KOPT-K1 (cell line): ENCODE data around the gene OR52I2.

Experiments used
- H3K27ac ChIP-seq: fragments of 200-600 bp; sonication (generic); 2 replicates; pipeline ENCODE4 v1.5.1; 2016; ENCODE audit warnings: antibody characterized with exemption, mild to moderate bottlenecking, low read depth, low read length; ENCODE audit not compliant: poor library complexity, severe bottlenecking
- H3K36me3 ChIP-seq: fragments of 200-600 bp; sonication (generic); 2 replicates; pipeline ENCODE4 v1.5.1; 2017; ENCODE audit warnings: antibody characterized with exemption, mild to moderate bottlenecking, low read length, moderate library complexity; ENCODE audit not compliant: insufficient read depth
- H3K9me3 ChIP-seq: fragments of 200-600 bp; sonication (generic); 2 replicates; pipeline ENCODE4 v1.5.1; 2017; ENCODE audit warnings: antibody characterized with exemption, low read length, mild to moderate bottlenecking; ENCODE audit not compliant: insufficient read depth, poor library complexity, severe bottlenecking

OR52I2 gene

GRCh38 chr11:4581443-4581842, at the start of gene OR52I2:
Gene OR52I2, plus strand, starts transcription at chr11:4581743.
- Histone ChIP-seq H3K36me3 (no peaks in the 10 kb centered on the region), H3K27ac (no peak within 1 kb of the TSS), H3K9me3 (no peaks in the 10 kb centered on the region)

GRCh38 chr11:4539603-4540219, 41.8 kb upstream of the OR52I2 start:
- no peaks in the 10 kb centered on the region for H3K36me3 ChIP-seq
- no peaks in the 10 kb centered on the region for H3K9me3 ChIP-seq
- H3K27ac ChIP-seq = no peak overlapping the region

GRCh38 chr11:4541071-4541470, 40.5 kb upstream of the OR52I2 start:
- Histone ChIP-seq H3K36me3 (no peaks in the 10 kb centered on the region), H3K27ac (no peak overlapping the region), H3K9me3 (no peaks in the 10 kb centered on the region)

- Histone ChIP-seq H3K36me3 (no peaks in the 10 kb centered on the region), H3K27ac (no peak overlapping the region), H3K9me3 (no peaks in the 10 kb centered on the region)
These were observed 38.0 kb upstream of the OR52I2 start for GRCh38 chr11:4543561-4543960.

- Histone ChIP-seq H3K9me3 (no peaks in the 10 kb centered on the region), H3K36me3 (no peaks in the 10 kb centered on the region), H3K27ac (no peak within 1 kb of the TSS)
These were observed 36.7 kb upstream of the OR52I2 start, which contains the start of gene OR52M1 for GRCh38 chr11:4544891-4545290. Gene OR52M1, plus strand, starts transcription at chr11:4545191. Its CDS starts 0 bp downstream, at chr11:4545191.

DNA sequence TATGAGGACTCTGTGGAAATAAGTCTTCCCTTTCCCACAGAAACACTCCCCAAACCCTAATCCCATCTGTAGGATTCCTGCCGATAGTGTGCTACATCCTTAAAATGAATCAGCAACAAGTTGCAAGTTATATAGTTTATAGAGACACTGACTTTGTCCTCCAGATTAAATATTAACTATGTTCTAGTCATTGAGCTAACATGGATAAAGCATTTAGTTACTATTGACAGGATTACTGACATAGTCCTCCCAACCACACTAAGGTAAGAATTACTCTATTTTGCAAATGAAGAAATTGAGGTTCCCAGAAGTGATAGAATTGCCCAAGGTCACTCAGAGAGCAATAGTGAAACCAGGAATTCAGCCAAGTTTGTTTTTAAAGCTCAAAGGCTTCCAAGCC, 34.7 kb upstream of the OR52I2 start:
- H3K27ac ChIP-seq = no peak overlapping the region

DNA sequence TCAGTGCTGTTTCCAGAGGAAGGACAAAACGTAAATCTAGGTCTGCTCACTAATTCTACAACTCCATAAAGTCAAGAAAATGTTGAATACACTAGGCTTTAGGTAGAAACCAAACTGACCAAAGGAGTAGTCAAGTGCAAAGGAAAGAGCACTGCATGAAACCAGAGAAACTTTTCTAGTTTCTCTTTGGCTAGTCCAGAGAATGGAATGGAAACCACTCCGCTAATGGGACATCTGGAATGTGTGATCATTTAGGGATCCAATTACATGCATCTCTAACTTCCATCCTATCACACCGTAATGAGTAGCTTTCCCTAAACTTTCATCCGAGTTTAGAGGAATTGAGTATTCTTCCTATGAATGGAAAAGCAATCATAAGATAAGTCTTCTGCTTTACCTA, 34.1 kb upstream of the OR52I2 start:
- no peak overlapping the region for H3K27ac ChIP-seq
- H3K9me3 ChIP-seq = no peaks in the 10 kb centered on the region
- H3K36me3 ChIP-seq = no peaks in the 10 kb centered on the region

More for the DNA sequence above, 34.7 kb upstream of the OR52I2 start:
- no peaks in the 10 kb centered on the region for H3K36me3 ChIP-seq
- no peaks in the 10 kb centered on the region for H3K9me3 ChIP-seq

- Histone ChIP-seq H3K9me3 (no peaks in the 10 kb centered on the region), H3K27ac (no peak overlapping the region), H3K36me3 (no peaks in the 10 kb centered on the region)
These were observed 30.1 kb upstream of the OR52I2 start for GRCh38 chr11:4551346-4551979.

- H3K9me3 ChIP-seq = peaks cover 4% of the 10 kb centered on the region
- no peak overlapping the region for H3K27ac ChIP-seq
- H3K36me3 ChIP-seq = no peaks in the 10 kb centered on the region
These were observed 21.8 kb upstream of the OR52I2 start for GRCh38 chr11:4559527-4560440.

DNA sequence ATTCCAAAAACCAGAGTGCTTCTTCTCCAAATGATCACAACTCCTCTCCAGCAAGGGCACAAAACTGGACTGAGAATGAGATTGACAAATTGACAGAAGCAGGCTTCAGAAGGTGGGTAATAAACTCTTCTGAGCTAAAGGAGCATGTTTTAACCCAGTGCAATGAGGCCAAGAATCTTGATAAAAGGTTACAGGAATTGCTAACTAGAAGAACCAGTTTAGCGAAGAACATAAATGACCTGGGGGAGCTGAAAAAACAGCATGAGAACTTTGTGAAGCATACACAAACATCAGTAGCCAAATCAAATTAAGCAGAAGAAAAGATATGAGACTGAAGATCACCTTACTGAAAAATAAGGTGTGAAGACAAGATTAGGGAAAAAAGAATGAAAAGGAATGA, 21.1 kb upstream of the OR52I2 start:
- Histone ChIP-seq H3K36me3 (no peaks in the 10 kb centered on the region), H3K9me3 (peaks cover 4% of the 10 kb centered on the region), H3K27ac (no peak overlapping the region)

GRCh38 chr11:4565371-4565770, 16.2 kb upstream of the OR52I2 start:
- Histone ChIP-seq H3K36me3 (no peaks in the 10 kb centered on the region), H3K9me3 (peaks cover 4% of the 10 kb centered on the region), H3K27ac (no peak overlapping the region)

DNA sequence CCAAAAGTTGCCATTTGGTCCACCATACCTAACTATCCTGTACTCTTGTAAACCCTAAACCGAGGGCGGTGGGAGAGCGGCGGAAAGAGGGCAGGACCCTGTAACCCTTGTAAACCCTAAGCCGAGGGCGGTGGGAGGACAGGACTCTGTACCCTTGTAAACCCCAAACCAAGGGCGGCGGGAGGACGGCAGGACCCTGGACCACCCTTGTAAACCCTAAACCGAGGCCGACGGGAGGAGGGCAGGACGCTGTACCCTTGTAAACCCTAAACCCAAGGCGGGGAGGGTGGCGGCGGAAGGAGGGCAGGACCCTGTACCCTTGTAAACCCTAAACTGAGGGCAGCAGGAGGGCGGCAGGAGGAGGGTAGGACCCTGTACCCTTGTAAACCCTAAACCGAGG, 12.5 kb upstream of the OR52I2 start:
- peaks cover under 1% of the 10 kb centered on the region for H3K9me3 ChIP-seq
- H3K27ac ChIP-seq = no peak overlapping the region
- no peaks in the 10 kb centered on the region for H3K36me3 ChIP-seq

- Histone ChIP-seq H3K27ac (no peak overlapping the region), H3K9me3 (no peaks in the 10 kb centered on the region), H3K36me3 (no peaks in the 10 kb centered on the region)
These were observed 4.7 kb upstream of the OR52I2 start for GRCh38 chr11:4576880-4577279.

DNA sequence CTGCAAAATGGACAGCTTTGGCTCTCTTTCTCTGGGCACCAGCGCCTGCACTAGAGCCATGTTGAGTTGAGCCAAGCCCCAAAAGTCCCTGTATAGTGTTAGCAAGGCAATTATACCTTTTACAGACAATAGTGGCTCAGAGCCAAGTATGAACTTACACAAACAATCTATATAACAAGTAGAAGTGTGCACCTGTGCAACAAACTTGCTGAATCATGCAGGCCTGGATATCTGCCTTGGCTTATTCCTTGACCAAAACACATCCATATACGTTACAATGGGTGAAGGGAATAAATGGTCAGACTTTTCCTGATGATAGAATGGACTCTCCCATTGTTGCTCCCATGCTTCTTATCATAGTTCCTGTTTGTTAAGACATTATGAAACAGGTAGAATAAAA, 3.8 kb upstream of the OR52I2 start:
- Histone ChIP-seq H3K27ac (no peak overlapping the region), H3K9me3 (no peaks in the 10 kb centered on the region)

GRCh38 chr11:4578624-4579023, 2.9 kb upstream of the OR52I2 start:
- H3K36me3 ChIP-seq = no peaks in the 10 kb centered on the region
- H3K9me3 ChIP-seq = no peaks in the 10 kb centered on the region
- no peak overlapping the region for H3K27ac ChIP-seq

More for the DNA sequence above, 3.8 kb upstream of the OR52I2 start:
- H3K36me3 ChIP-seq = no peaks in the 10 kb centered on the region
